GM21576 (cell line): Measurements from ENCODE around the gene THOC5.
"Not testable (repeated sequence)": the region's sequence is repeated elsewhere in the genome, so short reads cannot be mapped to it uniquely, and the experiment has no call there.

Source experiments
- ATAC-seq: cut with Tn5 transposase; IDR thresholded peaks from one replicate; pipeline ENCODE4 v1.9.1; 2021; ENCODE audit warnings: mild to moderate bottlenecking, moderate library complexity; ENCODE audit not compliant: unreplicated experiment

Gene THOC5

DNA sequence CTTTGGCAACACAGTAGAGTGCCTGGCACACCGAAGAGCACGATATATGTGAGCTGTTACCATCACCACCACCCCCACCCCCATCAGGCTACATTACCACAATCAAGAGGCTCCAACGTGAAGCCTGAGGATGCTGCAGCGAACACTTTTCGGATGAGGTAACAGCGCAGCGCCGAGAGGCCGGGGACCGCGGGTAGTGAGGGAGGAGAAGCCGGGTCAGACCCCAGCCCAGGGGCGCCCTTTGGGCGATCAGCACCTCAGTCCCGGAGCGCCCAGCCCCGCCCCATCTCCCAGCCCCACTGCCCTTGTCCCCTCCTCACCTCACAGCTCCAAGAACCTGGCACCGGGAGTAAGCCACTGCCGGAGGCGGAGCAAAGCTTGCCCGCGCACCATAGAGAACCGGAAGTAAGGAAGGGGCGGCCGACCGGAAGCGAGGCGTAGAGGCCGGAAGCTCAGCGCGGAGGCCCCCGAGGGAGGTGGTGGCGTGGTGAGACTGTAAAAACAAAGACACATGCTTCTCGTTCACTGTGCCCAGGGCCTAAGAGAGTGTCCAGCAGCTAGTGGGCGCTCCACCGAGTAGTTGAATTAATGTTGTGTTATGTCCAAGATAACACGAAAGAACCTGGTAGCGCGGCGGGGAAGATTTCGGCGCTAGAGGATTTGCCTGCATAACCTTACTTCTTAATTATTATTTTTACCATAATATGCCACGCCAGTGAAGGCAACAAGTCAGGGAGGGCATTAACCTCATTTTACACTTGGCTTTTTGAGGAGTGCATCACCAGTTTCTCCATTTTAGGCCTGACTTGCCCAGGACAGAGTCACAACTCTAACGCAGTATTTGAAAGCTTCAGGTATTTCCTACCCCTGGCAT, at the start of gene THOC5:
Gene THOC5, minus strand, starts transcription at position 407 of the 874 bp plus-strand sequence. CDS start 4,610 bp downstream, outside the sequence.
- ATAC-seq = peak; percentile 93

DNA sequence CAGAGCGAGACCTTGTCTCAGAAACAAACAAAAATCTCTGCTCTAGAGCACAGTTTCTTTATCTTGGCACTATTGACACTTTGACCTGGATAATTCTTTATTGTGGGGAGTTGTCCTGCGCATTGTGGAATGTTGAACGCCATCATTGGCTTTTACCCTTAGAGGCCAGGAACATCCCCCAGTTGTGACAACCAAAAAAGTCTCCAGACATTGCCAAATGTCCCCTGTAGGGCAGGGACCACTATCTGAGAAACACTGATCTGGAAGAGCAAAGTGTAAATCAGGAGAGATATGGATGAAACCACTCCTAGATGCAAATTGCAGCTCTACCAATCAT, 45.1 kb upstream of the THOC5 start:
- no peak for ATAC-seq

DNA sequence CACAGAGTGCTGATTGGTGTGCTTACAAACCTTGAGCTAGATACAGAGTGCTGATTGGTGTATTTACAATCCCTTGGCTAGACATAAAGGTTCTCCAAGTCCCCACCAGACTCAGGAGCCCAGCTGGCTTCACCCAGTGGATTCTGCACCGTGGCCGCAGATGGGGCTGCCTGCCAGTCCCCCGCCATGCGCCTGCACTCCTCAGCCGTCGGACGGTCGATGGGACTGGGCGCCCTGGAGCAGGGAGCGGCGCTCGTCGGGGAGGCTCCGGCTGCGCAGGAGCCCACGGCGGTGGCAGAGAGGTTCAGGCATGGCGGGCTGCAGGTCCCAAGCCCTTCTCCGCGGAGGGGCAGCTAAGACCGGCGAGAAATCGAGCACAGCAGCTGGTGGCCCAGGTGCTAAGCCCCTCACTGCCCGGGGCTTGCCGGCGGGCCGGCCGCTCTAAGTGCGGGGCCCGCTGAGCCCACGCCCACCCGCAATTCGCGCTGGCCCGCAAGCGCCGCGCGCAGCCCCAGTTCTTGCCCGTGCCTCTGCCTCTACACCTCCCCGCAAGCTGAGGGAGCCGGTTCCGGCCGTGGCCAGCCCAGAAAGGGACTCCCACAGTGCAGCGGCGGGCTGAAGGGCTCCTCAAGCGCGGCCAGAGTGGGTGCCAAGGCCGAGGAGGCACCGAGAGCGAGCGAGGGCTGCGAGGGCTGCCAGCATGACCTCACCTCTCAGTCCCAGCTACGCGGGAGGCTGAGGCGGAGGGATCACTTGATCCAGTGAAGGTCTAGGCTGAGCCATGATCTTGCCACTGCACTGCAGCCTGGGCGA, 44.5 kb upstream of the THOC5 start:
- not testable (repeated sequence) for ATAC-seq

DNA sequence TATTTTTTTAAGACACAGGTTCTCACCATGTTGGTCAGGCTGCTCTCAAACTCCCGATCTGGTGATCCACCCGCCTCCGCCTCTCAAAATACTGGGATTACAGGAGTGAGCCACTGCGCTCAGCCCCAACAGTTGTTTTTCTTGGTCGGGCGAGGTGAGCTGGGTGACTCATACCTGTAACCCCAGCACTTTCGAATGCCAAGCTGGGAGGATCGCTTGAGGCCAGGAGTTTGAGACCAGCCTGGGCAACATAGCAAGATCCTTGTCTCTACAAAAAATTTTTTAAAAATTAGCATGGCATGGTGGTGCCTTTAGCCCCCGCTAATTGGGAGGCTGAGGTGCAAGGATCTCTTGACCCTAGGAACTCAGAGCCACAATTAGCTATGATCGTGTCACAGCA, 42.9 kb upstream of the THOC5 start:
- no peak for ATAC-seq

DNA sequence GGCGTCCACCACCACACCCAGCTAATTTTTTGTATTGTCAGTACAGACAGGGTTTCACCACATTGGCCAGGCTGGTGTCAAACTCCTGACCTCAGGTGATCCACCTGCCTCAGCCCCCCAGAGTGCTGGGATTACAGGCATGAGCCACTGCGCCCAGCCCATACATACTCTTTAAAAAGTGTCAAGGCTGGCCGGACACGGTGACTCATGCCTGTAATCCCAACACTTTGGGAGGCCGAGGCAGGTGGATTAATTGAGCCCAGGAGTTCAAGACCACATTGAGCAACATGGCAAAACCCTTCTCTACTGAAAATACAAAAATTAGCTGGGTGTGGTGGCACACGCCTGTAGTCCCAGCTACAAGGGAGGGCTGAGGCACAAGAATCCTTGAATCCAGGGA, 40.9 kb upstream of the THOC5 start:
- ATAC-seq = not testable (repeated sequence)

DNA sequence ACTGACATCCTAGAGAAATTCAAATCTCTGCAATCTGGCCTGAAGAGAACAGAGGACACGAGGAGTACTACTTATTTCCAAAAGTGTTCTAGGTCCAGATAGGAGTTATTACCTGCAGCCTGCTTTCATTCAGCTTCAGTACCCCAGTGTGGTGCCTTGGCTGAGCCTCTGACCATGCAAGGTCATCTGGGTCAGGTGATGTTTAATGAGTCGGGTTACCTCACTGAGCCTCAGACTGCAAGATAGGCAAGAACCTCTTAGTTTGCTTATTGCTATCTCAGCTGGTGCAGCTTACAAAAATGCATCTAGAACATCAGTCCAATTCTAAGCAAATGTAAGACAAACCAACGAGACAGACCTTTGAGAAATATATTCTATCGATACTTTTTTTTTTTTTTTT, 40.4 kb upstream of the THOC5 start:
- no peak for ATAC-seq

DNA sequence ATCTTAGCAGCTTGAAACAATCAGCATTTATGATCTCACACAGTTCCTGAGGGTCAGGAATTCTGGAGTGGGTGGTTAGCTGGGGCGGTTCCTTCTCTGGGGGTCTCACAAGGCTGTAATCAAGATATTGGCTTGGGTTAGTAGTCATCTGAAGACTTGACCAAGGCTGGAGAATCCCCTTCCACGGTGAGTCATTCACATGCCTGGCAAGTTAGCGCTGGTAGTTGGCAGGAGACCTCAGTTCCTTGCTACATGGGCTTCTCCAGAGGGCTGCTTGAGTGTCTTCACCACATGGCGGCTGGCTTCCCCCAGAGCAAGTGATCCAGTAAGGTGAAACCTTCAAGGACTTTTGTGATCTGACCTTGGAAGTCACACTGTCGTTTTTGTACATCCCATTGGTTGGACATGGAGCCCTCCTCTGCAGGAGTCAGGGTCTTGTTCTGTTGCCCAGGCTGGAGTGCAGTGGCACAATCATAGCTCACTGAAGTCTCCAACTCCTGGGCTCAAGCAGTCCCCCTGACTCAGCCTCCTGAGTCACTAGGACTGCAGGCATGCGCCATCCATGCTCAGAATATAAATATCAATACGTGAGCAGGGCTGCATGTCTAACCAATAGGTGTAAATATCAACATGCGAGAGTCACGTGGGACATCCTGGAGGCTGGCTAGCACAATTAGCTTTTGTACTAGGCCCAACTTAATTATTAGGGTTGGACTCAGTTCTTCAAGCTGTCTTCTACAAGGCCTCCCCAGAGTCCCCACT, 34.6 kb upstream of the THOC5 start:
- no peak for ATAC-seq

DNA sequence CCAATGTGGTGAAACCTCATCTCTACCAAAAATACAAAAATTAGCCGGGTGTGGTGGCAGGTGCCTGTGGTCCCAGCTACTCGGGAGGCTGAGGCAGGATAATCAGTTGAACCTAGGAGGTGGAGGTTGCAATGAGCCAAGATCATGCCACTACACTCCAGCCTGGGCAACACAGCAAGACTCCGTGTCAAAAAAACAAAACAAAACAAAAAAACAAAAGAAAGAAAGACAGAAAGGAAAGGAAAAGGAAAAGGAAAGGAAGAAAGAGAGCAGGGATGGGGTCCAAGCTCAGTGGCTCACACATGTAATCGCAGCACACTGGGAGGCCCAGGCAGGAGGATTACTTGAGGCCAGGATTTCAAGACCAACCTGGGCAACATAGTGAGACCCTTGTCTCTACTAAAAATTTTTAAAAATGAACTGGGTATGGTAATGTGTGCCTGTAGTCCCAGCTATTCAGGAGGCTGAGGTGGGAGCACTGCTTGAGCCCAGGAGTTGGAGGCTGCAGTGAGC, 32.7 kb upstream of the THOC5 start:
- not testable (repeated sequence) for ATAC-seq

DNA sequence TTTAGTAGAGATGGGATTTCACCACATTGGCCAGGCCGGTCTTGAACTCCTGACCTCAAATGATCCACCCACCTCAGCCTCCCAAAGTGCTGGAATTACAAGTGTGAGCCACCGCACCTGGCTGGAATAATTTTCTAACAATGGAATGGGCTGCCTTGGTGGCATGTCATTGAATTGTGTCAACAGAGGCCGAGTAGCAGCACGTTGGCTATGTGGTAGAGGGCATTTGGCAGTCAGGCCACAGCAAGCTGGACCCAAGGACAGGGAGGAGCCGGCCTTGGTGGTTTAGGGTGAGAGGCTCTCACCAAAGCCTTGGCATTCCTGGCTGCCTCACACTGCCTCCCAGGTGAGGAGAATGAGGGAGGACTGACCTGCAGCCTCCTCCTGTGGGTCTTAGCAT, 31.4 kb upstream of the THOC5 start:
- no peak for ATAC-seq

DNA sequence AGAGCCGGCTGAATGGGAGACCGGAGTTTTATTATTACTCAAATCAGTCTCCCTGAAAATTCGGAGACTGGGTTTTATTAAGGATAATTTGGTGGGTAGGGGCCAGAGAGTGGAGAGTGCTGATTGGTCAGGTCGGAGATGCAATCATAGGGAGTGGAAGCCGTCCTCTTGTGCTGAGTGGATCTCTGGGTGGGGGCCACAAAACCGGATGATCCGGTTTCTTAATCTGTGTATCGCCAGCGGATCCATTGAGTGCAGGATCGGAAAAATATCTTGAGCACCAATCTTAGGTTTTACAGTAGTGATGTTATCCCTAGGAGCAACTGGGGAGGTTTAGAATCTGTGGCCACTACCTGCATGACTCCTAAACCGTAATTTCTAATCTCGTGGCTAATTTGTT, 28.2 kb upstream of the THOC5 start:
- no peak for ATAC-seq

DNA sequence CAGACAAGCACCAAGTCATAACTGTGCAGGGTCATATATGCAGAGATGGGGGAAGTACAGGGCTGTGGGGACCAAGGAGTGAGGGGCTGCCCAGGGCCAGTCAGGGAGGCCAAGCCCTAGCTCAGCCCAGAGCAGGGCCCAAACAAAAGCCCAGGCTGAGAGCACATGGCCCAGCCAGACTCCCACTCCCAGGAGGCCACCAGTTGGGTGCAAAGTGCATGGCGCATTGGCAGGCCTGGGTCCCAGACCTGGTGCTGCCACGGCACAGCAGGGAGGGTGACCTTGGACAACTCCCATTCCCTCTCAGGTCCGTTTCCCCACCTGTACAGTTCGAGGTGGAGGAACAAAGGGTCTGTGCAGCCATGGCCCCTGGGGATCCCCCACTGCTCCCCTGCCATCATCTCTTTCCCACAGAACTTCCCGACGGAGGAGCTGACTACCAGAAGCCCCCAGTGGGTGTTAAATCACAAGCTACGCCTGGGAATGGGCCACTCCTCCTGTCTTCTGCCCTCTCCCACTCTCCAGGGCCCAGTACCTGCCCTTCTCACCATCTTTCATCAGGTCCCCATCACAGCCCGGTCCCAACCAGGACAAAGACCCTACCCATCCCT, 26.7 kb upstream of the THOC5 start:
- no peak for ATAC-seq

DNA sequence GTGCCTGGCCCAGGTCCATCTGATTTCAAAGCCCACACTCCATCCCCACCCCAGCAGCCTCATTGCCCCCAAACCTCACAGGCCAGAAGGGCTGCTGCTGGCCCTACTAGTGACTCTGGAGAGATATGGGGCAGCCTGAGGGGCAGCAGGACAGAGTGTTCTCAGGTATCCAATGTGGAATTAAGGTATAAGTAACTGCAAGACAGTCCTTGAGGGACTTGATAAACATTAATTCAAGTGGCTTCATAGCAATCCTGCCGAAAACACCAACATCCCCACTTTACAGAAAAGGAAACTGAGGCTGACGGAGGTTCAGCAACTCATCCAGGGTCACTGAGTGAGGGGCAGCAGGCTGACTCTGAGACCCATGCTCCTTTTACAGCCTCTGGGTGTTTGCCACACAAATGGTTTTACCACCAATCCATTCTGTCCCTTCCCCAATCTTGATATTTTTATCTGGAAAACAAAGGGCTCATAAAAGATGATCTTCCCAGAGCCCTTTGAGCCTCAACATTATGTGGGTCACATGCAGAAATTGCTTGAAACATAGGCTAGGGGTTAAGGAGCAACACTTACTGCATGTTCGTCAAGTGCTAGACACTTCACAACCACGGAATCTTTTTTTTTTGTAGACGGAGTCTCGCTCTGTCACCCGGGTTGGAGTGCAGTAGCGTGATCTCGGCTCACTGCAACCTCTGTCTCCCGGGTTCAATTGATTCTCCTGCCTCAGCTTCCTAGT, 25.1 kb upstream of the THOC5 start:
- no peak for ATAC-seq

DNA sequence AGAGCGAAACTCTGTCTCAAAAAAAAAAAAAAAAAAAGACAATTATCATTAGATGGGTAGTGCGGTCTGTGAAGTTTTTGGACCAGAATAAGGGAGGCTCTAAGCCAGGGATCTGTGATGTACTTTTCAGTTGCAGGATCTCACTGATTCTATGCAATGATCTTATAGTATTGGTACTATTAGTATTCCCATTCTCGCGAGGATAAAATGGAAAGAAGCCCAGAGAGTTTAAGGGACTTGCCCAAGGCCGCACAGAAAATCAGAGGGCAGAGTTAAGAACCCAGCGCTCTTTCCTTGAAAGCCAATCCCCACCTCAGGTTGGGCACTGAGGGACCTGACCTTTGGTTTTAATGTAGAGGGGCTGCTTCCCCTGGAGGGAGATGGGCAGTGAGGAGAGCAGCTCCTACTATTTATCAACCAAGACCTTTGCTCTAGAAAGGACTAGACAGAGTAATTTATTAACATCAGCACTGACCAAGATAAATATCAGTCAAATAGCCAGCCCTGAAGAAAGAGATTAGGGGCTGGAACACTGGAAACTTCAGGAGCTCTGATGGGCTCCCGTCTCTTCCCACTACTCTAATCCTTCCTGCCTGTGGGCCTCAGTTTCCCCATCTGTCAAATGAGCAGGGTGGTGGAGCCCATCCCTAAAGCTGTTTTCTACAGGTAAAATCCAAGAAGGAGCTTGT, 21.3 kb upstream of the THOC5 start:
- no peak for ATAC-seq

DNA sequence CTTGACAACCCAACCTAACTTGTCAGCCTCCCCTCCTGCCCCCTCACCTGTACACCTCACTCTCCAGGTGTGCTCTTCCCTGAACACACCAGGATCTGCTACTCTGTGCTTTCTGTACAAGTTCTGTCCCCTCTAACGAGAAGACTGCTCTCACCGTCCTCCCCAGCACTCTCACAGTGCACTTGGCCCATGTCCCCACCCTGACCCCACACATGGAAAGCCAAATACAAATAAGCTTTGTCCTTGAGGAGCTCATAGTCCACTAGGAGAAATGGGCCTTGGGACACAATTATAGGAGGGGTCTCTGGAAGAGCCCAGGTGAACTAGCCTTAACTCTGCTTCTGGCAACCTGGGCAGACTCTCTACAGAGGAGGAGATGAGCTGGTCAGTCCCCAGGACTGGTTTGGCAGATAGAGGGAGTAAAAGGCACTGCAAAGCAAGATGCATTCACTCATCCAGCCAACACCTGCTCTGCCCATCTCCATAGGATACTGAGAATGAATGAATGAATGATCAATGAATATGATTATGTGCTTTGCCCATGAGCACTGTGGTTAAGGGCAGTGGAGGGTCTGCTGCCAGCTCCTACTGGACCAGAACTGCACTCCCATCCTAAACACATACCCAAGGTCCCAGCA, 17.5 kb upstream of the THOC5 start:
- ATAC-seq = no peak

DNA sequence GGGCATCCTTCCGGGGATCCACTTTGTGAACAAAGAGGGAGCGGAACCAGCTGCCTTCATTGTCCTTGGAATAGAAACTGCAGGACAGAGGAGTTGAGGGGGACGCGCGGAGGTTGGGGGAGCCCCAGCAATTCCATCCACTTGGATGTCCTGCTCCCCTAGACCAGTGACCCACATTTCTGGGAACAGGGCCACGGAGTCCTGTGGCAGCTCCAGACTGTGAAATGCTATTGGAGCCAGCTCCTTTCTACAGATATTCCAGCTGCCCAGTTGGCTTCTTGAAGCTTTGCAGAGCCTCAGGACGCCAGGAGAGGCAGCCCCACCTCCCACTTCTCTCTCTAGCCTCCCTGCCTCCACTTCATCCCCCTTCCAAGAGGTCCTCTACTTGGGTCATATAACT, 16.9 kb upstream of the THOC5 start:
- no peak for ATAC-seq

DNA sequence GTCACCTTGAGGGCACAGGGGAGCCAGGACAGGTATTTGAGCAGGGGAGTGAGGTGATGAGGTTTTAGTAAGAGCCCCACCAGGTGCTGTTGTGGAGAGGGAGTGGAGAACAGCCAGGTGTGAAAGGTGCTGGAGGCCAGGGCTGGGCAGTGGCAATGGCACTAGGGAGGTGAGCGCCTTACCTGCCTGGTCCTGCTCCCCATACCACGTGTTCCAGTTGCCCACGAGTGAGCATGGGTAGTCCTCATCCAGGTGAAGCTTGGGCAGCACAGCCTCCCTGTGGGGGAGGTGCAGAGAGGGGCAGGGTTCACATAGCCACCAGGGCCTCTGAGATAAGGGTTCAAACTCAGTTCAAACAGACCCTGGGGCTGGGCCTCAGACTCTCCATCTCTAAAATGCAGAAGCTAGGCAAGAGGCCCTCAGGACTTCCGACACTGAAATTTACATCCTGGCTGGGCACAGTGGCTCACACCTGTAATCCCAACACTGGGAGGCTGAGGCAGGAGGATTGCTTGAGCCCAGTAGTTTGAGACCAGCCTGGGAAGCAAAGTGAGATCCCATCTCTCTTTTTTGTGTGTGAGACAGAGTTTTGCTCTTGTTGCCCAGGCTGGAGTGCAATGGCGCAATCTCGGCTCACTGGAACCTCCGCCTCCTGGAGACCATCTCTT, 15.6 kb upstream of the THOC5 start:
- no peak for ATAC-seq

DNA sequence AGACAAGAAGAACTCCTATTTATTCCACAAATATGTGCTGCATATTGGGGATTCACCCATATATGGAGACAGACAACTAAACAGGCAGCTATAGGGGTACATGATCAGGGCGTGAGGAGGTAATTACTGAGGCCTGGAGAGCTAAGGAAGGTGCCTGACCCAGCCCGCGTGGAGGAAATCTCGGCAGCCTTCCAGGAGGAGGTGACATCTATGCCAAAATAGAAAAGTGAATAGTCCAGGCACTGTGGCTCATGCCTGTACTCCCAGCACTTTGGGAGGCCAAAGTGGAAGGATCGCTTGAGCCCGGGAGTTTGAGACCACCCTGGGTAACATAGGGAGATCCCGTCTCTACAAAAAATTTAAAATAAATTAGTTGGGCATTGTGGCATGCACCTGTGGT, 13.8 kb upstream of the THOC5 start:
- no peak for ATAC-seq

DNA sequence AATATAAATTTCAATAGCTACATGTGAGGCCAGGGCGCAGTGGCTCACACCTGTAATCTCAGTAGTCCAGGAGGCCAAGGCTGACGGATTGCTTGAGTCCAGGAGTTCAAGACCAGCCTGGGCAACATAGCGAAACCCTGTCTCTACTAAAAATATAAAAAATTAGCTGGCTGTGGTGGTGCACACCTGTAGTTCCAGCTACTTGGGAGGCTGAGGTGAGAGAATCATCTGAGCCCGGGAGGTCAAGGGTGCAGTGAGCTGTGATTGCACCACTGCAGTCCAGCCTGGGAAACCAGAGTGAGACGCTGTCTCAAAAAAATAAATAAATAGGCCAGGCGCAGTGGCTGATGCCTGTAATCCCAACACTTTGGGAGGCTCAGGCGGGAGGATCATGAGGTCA, 13.0 kb upstream of the THOC5 start:
- ATAC-seq = not testable (repeated sequence)
